ENCODE measurements around the gene KRTAP5-2.
"Not testable (repeated sequence)": the region's sequence is repeated elsewhere in the genome, so short reads cannot be mapped to it uniquely, and the experiment has no call there.

Gene KRTAP5-2

DNA sequence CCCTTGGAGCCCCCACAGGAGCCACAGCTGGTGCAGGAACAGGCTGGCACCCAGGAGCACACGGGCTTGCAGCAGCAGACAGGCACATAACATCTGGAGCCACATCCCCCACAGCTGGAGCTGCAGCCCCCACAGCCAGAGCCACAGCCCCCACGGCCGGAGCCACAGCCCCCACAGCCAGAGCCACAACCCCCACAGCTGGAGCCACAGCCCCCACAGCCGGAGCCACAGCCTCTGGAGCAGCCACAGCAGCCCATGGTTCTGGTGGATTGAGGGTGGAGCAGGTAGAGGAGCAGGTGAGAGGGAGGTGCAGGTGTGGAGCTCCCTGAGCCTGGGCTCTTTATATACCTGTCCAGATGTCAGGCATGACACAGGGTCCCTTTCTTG lies at the start of gene KRTAP5-2:
TSS of gene KRTAP5-2 (minus strand) at position 301 of the 387 bp plus-strand sequence. CDS start at position 257, 44 bp downstream.
- no peak for DNase-seq (ENCODE audit: extremely low read depth in 1 of 2, low read depth in 1 of 2)

GRCh38 chr11:1646540-1646939 lies 48.4 kb upstream of the KRTAP5-2 start:
- not testable (repeated sequence) for DNase-seq (ENCODE audit: extremely low read depth in 1 of 2, low read depth in 1 of 2)

DNA sequence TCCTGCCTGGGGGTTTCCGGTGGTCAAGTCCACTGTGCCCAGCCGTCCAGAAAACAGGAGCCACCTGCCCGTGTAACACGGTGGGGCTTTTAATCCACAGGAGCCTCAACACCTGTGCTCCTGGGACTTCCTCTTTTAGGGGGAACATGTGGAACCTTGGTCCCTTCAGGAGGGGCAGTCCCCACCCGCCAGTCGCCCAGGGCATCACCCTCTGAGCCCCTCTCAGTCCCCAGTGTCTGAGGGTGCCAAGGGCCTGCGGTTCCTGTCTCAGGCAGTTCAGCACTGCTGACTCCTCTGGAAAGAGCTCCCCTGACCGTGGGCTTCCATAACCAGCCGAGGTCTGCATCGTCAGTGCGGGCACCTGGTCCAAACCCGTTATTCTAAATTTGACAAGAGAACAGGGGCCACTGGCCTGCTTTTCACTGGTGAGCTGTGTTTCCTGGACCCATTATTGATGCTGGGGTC lies 47.3 kb upstream of the KRTAP5-2 start:
- no peak for DNase-seq (ENCODE audit: extremely low read depth in 1 of 2, low read depth in 1 of 2)

- DNase-seq (ENCODE audit: extremely low read depth in 1 of 2, low read depth in 1 of 2) = no peak
Observed at GRCh38 chr11:1644601-1645356, 46.7 kb upstream of the KRTAP5-2 start.

DNA sequence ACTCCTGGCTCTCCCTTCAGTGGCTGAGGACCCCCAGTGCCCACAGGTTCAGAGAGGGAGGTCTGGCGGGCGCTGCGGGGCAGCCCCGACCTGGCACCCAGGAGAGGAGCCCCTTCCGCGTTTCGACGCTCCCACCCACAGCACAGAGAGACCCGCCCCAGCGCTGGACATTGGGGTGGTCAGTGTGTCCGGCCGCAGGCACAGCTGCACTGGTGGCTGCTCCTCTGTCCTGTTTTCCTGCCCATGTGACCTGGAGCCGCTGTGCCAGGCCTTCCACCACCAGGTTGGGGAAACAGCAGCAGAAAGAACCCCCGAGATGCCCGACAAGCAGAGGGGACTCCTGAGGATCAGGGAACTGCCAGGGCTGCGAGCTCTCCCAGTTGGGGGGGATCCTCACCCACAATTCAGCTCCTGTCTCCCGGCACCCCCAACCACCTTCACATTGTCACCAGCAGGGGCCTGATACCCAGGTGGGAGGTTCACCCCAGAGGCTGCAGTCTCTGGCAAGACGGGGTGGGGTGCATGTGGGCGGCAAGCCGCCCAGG lies 45.1 kb upstream of the KRTAP5-2 start:
- DNase-seq (ENCODE audit: extremely low read depth in 1 of 2, low read depth in 1 of 2) = no peak

GRCh38 chr11:1642288-1643145 lies 44.4 kb upstream of the KRTAP5-2 start:
- DNase-seq (ENCODE audit: extremely low read depth in 1 of 2, low read depth in 1 of 2) = no peak

- no peak for DNase-seq (ENCODE audit: extremely low read depth in 1 of 2, low read depth in 1 of 2)
Observed at GRCh38 chr11:1641096-1641495, 43.0 kb upstream of the KRTAP5-2 start.

DNA sequence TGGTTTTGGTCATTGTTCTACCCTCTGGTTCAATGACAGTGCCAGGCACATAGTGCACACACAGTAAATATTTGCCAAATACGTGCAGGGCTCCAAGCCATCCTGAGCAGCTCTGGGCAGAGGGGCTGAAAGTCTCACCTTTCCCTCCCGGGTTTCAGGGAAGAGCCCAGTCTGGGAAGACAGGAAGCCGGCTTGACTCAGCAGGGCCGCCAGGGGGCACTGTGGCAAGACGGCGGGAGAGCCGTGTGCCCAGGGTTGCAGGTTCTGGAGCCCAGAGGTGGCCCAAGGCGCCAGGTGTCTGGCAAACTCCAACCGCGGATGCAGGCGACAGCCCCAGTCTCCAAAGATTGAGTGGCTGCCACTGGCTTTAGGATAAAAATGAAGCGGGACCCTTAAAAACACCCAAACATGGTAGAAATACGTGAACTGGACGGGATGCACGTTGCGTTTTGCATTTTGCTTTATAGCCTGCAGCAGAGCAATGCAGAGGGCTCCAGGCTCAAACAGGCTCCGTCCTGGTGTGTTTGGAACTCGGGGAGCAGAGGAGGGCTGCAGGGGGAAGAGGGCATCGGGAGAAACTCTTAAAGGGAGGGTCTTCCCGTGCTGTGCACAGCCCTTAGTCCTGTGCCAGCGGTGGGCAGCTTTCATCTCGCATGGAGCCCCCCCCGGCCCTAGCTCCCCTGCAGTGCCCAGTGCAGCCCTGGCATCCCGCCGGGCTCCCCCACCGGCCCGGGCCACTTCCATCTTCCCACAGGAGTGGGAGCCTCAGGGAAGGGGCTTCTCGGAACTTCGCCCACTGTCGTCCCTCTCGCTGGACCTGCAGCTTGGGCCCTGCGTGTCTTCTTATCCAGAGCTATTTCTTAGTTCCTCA lies 42.2 kb upstream of the KRTAP5-2 start:
- DNase-seq (ENCODE audit: extremely low read depth in 1 of 2, low read depth in 1 of 2) = no peak

DNA sequence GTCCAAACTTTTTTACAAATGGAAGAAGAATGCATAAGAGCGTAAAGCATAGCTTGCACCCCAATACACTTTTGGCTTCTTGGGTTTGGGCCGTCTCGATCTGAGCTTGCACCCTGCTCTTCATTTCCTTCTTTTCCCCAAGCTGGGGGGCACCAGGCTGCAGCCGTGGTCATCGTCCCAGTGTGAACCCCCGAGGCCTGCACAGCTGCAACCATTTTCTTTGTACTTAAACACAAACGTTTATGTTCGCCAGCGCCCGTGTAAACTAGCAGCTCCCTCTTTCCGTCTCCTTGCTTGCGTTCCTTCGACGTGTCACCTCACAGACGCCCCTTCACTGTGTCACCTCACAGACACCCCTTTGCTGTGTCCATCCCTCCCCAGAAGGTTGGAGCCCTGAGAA lies 41.6 kb upstream of the KRTAP5-2 start:
- DNase-seq (ENCODE audit: extremely low read depth in 1 of 2, low read depth in 1 of 2) = no peak

- DNase-seq (ENCODE audit: extremely low read depth in 1 of 2, low read depth in 1 of 2) = no peak
Observed at GRCh38 chr11:1639102-1639620, 41.1 kb upstream of the KRTAP5-2 start.

DNA sequence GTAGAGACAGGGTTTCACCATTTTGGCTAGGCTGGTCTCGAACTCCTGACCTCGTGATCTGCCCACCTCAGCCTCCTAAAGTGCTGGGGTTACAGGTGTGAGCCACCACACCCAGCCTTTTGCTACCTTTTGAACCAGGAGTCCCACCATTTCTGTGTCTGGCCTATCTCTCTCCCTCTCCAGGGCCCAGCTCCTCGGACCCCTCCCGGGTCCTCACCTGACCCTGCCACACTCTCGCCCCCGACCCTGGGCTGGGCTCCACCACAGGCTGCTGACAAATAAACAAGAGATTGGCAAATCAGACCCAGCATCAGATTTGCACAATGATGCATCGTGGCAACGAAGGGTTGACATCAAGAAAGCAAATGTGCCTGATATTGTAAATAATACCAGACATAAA lies 40.2 kb upstream of the KRTAP5-2 start:
- DNase-seq (ENCODE audit: extremely low read depth in 1 of 2, low read depth in 1 of 2) = no peak

- no peak for DNase-seq (ENCODE audit: extremely low read depth in 1 of 2, low read depth in 1 of 2)
Observed at GRCh38 chr11:1637628-1638027, 39.5 kb upstream of the KRTAP5-2 start.

DNA sequence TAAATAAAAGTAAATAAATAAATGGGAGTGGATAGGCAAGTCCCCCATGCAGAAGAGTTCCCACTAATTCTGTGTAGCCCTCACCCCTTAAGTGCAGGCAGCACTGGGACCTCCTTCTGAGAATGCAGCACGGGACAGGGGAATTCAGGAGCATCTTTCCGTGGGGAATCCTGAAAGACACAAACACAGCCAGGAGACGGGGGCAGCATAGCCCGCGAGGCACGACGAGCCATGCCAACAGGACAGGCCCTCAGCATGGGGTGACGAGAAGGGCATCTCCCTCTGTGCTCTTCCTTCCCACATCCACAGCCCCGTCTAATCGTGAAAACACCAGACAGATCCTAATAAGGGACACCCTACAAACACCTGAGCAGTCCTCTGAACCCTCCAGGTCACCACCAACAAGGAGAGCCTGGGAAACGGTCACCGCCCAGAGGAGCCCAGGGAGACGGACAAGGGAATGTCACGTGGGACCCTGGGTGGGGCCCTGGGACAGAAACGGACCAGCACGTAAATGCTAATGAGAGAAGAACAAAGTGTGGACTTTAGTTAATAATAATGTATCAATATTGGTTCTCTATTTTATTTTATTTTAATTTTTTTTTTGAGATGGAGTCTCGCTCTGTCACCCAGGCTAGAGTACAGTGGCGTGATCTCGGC lies 38.3 kb upstream of the KRTAP5-2 start:
- no peak for DNase-seq (ENCODE audit: extremely low read depth in 1 of 2, low read depth in 1 of 2)

GRCh38 chr11:1633864-1634263 lies 35.8 kb upstream of the KRTAP5-2 start:
- DNase-seq (ENCODE audit: extremely low read depth in 1 of 2, low read depth in 1 of 2) = no peak

- no peak for DNase-seq (ENCODE audit: extremely low read depth in 1 of 2, low read depth in 1 of 2)
Observed at GRCh38 chr11:1632053-1632714, 34.1 kb upstream of the KRTAP5-2 start.

GRCh38 chr11:1631066-1631568 lies 33.0 kb upstream of the KRTAP5-2 start:
- no peak for DNase-seq (ENCODE audit: extremely low read depth in 1 of 2, low read depth in 1 of 2)

DNA sequence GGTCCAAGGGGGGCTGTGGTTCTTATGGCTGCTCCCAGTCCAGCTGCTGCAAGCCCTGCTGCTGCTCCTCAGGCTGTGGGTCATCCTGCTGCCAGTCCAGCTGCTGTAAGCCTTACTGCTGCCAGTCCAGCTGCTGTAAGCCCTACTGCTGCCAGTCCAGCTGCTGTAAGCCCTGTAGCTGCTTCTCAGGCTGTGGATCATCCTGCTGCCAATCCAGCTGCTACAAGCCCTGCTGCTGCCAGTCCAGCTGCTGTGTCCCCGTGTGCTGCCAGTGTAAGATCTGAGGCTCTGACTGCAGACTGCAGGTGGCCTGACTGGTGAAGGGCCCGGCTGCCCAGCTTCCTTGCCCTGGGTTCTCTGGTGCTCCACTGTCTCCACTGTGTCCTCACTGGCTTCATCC lies 32.2 kb upstream of the KRTAP5-2 start:
- no peak for DNase-seq (ENCODE audit: extremely low read depth in 1 of 2, low read depth in 1 of 2)

- DNase-seq (ENCODE audit: extremely low read depth in 1 of 2, low read depth in 1 of 2) = no peak
Observed at GRCh38 chr11:1629326-1630185, 31.5 kb upstream of the KRTAP5-2 start, which contains the start of gene KRTAP5-5. Gene KRTAP5-5, plus strand, starts transcription at chr11:1629775. Its CDS starts 66 bp downstream, at chr11:1629841.

Measured in activated CD8-positive, alpha-beta memory T cell treated with anti-CD3 and anti-CD28 coated beads for 1 hour (primary cell).